OCI-LY1 (cell line): ENCODE data around the gene CNTNAP3.
"Not testable (repeated sequence)": the region's sequence is repeated elsewhere in the genome, so short reads cannot be mapped to it uniquely, and the experiment has no call there.

Experiments
- H2AFZ ChIP-seq: fragments of 200-600 bp; sonication (generic), shearing (Covaris generic); 2 replicates; pipeline ENCODE4 v1.6.0; 2014; ENCODE audit warnings: antibody characterized with exemption, mild to moderate bottlenecking, low read length
- H3F3A ChIP-seq: fragments of 200-600 bp; sonication (generic), shearing (Covaris generic); 2 replicates; pipeline ENCODE4 v1.6.0; 2014; ENCODE audit warnings: mild to moderate bottlenecking, antibody characterized with exemption, low read length, moderate library complexity; ENCODE audit not compliant: insufficient read depth
- H3K27ac ChIP-seq: fragments of 200-600 bp; sonication (generic); 2 replicates; pipeline ENCODE4 v1.5.1; 2014; ENCODE audit warnings: low read length, mixed run types, mild to moderate bottlenecking, low read depth; ENCODE audit not compliant: poor library complexity, severe bottlenecking
- H3K27me3 ChIP-seq: fragments of 200-600 bp; sonication (generic); 2 replicates; pipeline ENCODE4 v1.6.0; 2014; ENCODE audit warnings: antibody characterized with exemption, mild to moderate bottlenecking, low read length, moderate library complexity; ENCODE audit not compliant: insufficient read depth
- H3K36me3 ChIP-seq: fragments of 200-600 bp; sonication (generic); 2 replicates; pipeline ENCODE4 v1.6.1; 2014; ENCODE audit warnings: mild to moderate bottlenecking, antibody characterized with exemption, low read length, moderate library complexity, mixed read lengths; ENCODE audit not compliant: insufficient read depth
- H3K4me1 ChIP-seq: fragments of 200-600 bp; sonication (generic); 2 replicates; pipeline ENCODE4 v1.5.1; 2014; ENCODE audit warnings: mild to moderate bottlenecking, low read length, moderate library complexity; ENCODE audit not compliant: insufficient read depth, severe bottlenecking
- H3K4me2 ChIP-seq: fragments of 200-600 bp; sonication (generic), shearing (Covaris generic); 2 replicates; pipeline ENCODE4 v1.6.1; 2014; ENCODE audit warnings: low read length
- H3K4me3 ChIP-seq: fragments of 200-600 bp; sonication (generic); 2 replicates; pipeline ENCODE4 v1.5.1; 2014; ENCODE audit warnings: low read length, low read depth, mild to moderate bottlenecking, mixed read lengths; ENCODE audit not compliant: poor library complexity, severe bottlenecking
- H3K79me2 ChIP-seq: fragments of 200-600 bp; shearing (Covaris generic); 2 replicates; pipeline ENCODE4 v1.6.1; 2016; ENCODE audit warnings: mixed run types, low read length, mixed read lengths; ENCODE audit not compliant: insufficient read depth
- H3K9ac ChIP-seq: fragments of 200-600 bp; sonication (generic), shearing (Covaris generic); 2 replicates; pipeline ENCODE4 v1.6.1; 2014; ENCODE audit warnings: mild to moderate bottlenecking, low read length, mixed read lengths
- H3K9me2 ChIP-seq: fragments of 200-600 bp; sonication (generic), shearing (Covaris generic); 2 replicates; pipeline ENCODE4 v1.6.1; 2014; ENCODE audit warnings: low read depth, mild to moderate bottlenecking, low read length, mixed read lengths
- H3K9me3 ChIP-seq: fragments of 200-600 bp; shearing (Covaris generic); 2 replicates; pipeline ENCODE4 v1.6.1; 2014; ENCODE audit warnings: low read length, mixed read lengths
- H4K20me1 ChIP-seq: fragments of 200-600 bp; sonication (generic), shearing (Covaris generic); 2 replicates; pipeline ENCODE4 v1.6.0; 2016; ENCODE audit warnings: mild to moderate bottlenecking, low read length; ENCODE audit not compliant: insufficient read depth

Gene CNTNAP3

GRCh38 chr9:39067683-39068082 is 220.3 kb downstream of the CNTNAP3 start:
- H2AFZ ChIP-seq, H4K20me1 ChIP-seq, H3K4me3 ChIP-seq, H3K9me3 ChIP-seq, H3K9ac ChIP-seq, H3K4me2 ChIP-seq, H3F3A ChIP-seq, H3K79me2 ChIP-seq, H3K9me2 ChIP-seq, H3K27me3 ChIP-seq, H3K4me1 ChIP-seq, H3K27ac ChIP-seq, H3K36me3 ChIP-seq: not testable (repeated sequence)

- not testable (repeated sequence) for H3K9ac ChIP-seq, H3F3A ChIP-seq, H3K9me2 ChIP-seq, H3K36me3 ChIP-seq, H4K20me1 ChIP-seq, H3K79me2 ChIP-seq, H3K27me3 ChIP-seq, H3K9me3 ChIP-seq, H3K27ac ChIP-seq, H3K4me3 ChIP-seq, H2AFZ ChIP-seq, H3K4me1 ChIP-seq, H3K4me2 ChIP-seq
Observed at GRCh38 chr9:39062966-39063365, 225.0 kb downstream of the CNTNAP3 start.

- H2AFZ ChIP-seq, H3K27me3 ChIP-seq, H3K9ac ChIP-seq, H3K9me2 ChIP-seq, H3K4me2 ChIP-seq, H3K4me3 ChIP-seq, H3K4me1 ChIP-seq, H3K36me3 ChIP-seq, H3K9me3 ChIP-seq, H4K20me1 ChIP-seq, H3F3A ChIP-seq, H3K27ac ChIP-seq, H3K79me2 ChIP-seq: not testable (repeated sequence)
Observed at GRCh38 chr9:39054453-39054852, 233.5 kb downstream of the CNTNAP3 start.

- H3K4me2 ChIP-seq, H3K36me3 ChIP-seq, H3K9me3 ChIP-seq, H3K4me3 ChIP-seq, H3K4me1 ChIP-seq, H3K27ac ChIP-seq, H3K9me2 ChIP-seq, H4K20me1 ChIP-seq, H3K27me3 ChIP-seq, H3F3A ChIP-seq, H3K9ac ChIP-seq, H2AFZ ChIP-seq, H3K79me2 ChIP-seq: not testable (repeated sequence)
Observed at GRCh38 chr9:39046833-39047232, 241.1 kb downstream of the CNTNAP3 start.

GRCh38 chr9:39042352-39042803 is 245.6 kb downstream of the CNTNAP3 start:
- not testable (repeated sequence) for H3K4me3 ChIP-seq, H3K9me2 ChIP-seq, H3K27me3 ChIP-seq, H3K79me2 ChIP-seq, H3K27ac ChIP-seq, H3K4me2 ChIP-seq, H3K9ac ChIP-seq, H3K9me3 ChIP-seq, H3F3A ChIP-seq, H2AFZ ChIP-seq, H3K36me3 ChIP-seq, H3K4me1 ChIP-seq, H4K20me1 ChIP-seq

- not testable (repeated sequence) for H3K27me3 ChIP-seq, H3F3A ChIP-seq, H2AFZ ChIP-seq, H3K36me3 ChIP-seq, H4K20me1 ChIP-seq, H3K27ac ChIP-seq, H3K4me3 ChIP-seq, H3K9ac ChIP-seq, H3K4me2 ChIP-seq, H3K9me3 ChIP-seq, H3K79me2 ChIP-seq, H3K9me2 ChIP-seq, H3K4me1 ChIP-seq
Observed at GRCh38 chr9:39041774-39042173, 246.2 kb downstream of the CNTNAP3 start.

- not testable (repeated sequence) for H3K9ac ChIP-seq, H3K36me3 ChIP-seq, H3K27me3 ChIP-seq, H3K27ac ChIP-seq, H3F3A ChIP-seq, H3K4me3 ChIP-seq, H3K79me2 ChIP-seq, H3K4me2 ChIP-seq, H3K9me2 ChIP-seq, H3K9me3 ChIP-seq, H3K4me1 ChIP-seq, H4K20me1 ChIP-seq, H2AFZ ChIP-seq
Observed at GRCh38 chr9:39039148-39039547, 248.8 kb downstream of the CNTNAP3 start.

GRCh38 chr9:39038221-39038620 is 249.7 kb downstream of the CNTNAP3 start:
- H3K27me3 ChIP-seq, H3K4me1 ChIP-seq, H3K9me3 ChIP-seq, H3F3A ChIP-seq, H2AFZ ChIP-seq, H3K27ac ChIP-seq, H3K4me3 ChIP-seq, H3K4me2 ChIP-seq, H3K36me3 ChIP-seq, H3K79me2 ChIP-seq, H3K9ac ChIP-seq, H4K20me1 ChIP-seq, H3K9me2 ChIP-seq: not testable (repeated sequence)
